HTERT RPE-1 (cell line): ENCODE results near the gene PCDHB16.
"Not testable (repeated sequence)": the region's sequence is repeated elsewhere in the genome, so short reads cannot be mapped to it uniquely, and the experiment has no call there.

ENCODE experiments used
- in situ Hi-C: fragments of 300-500 bp; cut with MboI; formaldehyde crosslinking; loops from 4 replicates; pipeline ENCODE4 v1.14.3; 2020; ENCODE audit warnings: low sequenced_read_pairs

The PCDHB16 gene

DNA sequence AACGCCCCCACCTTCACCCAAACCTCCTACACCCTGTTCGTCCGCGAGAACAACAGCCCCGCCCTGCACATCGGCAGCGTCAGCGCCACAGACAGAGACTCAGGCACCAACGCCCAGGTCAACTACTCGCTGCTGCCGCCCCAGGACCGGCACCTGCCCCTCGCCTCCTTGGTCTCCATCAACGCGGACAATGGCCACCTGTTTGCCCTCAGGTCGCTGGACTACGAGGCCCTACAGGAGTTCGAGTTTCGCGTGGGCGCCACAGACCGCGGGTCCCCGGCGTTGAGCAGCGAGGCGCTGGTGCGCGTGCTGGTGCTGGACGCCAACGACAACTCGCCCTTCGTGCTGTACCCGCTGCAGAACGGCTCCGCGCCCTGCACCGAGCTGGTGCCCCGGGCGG is 42.7 kb downstream of the PCDHB16 start:
- in situ Hi-C loops, result not testable (repeated sequence)

- in situ Hi-C loops, result not testable (repeated sequence)
Measured at GRCh38 chr5:141225421-141225820, 43.2 kb downstream of the PCDHB16 start.

- in situ Hi-C loops, result no loop called here
Measured at GRCh38 chr5:141234109-141234667, 52.0 kb downstream of the PCDHB16 start.
